ACC112 (cell line): ENCODE measurements around the gene SGCD.

Experiments used
- H2AFZ ChIP-seq: fragments of 200-600 bp; sonication (generic); one replicate; pipeline ENCODE4 v1.6.0; 2017; ENCODE audit warnings: antibody characterized with exemption, low read length; ENCODE audit not compliant: unreplicated experiment
- H3K27ac ChIP-seq: fragments of 200-600 bp; sonication (generic); 2 replicates; pipeline ENCODE4 v1.5.1; 2014; ENCODE audit warnings: low read depth, mild to moderate bottlenecking, antibody characterized with exemption, low read length, moderate library complexity
- H3K27me3 ChIP-seq: fragments of 200-600 bp; sonication (generic); 2 replicates; pipeline ENCODE4 v1.6.1; 2014; ENCODE audit warnings: mild to moderate bottlenecking, antibody characterized with exemption, low read length, moderate library complexity, mixed read lengths; ENCODE audit not compliant: insufficient read depth
- H3K36me3 ChIP-seq: fragments of 200-600 bp; sonication (generic); 2 replicates; pipeline ENCODE4 v1.6.1; 2016; ENCODE audit warnings: mild to moderate bottlenecking, antibody characterized with exemption, low read length, moderate library complexity, mixed read lengths; ENCODE audit not compliant: insufficient read depth
- H3K4me1 ChIP-seq: fragments of 200-600 bp; sonication (generic); one replicate; pipeline ENCODE4 v1.6.1; 2016; ENCODE audit warnings: low read length, mixed read lengths; ENCODE audit not compliant: insufficient read depth, unreplicated experiment, control insufficient read depth
- H3K4me3 ChIP-seq: fragments of 200-600 bp; sonication (generic); 2 replicates; pipeline ENCODE4 v1.5.1; 2014; ENCODE audit warnings: mild to moderate bottlenecking, low read depth, low read length
- H3K79me2 ChIP-seq: fragments of 200-600 bp; sonication (generic); one replicate; pipeline ENCODE4 v1.6.0; 2016; ENCODE audit warnings: low read length; ENCODE audit not compliant: control insufficient read depth, unreplicated experiment, insufficient read depth

The SGCD gene

DNA sequence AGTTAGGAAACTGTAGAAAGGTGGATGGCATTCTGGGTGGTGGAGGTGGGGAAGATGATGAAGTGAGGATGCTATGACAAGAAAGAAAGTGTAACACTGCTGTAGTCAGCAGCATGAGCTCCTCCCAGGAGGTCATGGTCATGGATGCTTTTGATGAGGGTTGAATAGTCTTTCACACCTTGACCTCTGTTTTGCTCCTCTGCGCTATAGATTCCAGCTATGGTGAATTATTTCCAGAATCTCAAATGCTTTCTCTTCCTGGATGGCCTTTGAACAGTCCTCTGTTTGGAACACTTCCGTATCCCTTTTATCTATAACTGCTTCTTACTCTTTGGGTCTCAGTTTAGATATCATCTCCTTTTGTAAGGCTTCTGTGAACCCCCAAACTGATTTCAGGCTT, 357.3 kb downstream of the SGCD start:
- Histone ChIP-seq H3K79me2 (no peaks in the 10 kb centered on the region), H3K27me3 (no peaks in the 10 kb centered on the region), H2AFZ (no peak overlapping the region), H3K27ac (no peak overlapping the region), H3K4me1 (no peaks in the 10 kb centered on the region), H3K4me3 (no peak overlapping the region), H3K36me3 (no peaks in the 10 kb centered on the region)

DNA sequence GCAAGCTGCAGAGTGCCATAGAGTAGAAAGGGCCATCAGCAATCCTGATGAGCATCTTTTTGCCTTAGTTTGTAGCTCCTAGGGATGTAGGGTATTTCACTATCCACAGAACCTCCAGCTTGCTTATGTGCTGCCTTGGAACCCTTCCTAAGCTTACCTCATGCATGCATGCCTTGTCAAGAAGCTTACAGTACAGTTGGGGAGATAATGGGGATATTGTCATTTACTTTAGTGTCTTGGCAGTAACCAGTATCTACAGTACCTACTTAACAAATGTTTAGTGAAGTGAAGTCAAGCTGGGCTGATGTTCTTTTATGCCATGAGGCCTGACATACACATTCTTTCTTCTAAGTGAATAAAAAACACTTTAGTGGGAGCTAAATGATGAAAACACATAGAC, 358.5 kb downstream of the SGCD start:
- no peaks in the 10 kb centered on the region for H3K79me2 ChIP-seq
- H3K4me3 ChIP-seq = no peak overlapping the region
- no peaks in the 10 kb centered on the region for H3K36me3 ChIP-seq
- no peaks in the 10 kb centered on the region for H3K4me1 ChIP-seq
- H2AFZ ChIP-seq = no peak overlapping the region
- H3K27ac ChIP-seq = no peak overlapping the region
- no peaks in the 10 kb centered on the region for H3K27me3 ChIP-seq

DNA sequence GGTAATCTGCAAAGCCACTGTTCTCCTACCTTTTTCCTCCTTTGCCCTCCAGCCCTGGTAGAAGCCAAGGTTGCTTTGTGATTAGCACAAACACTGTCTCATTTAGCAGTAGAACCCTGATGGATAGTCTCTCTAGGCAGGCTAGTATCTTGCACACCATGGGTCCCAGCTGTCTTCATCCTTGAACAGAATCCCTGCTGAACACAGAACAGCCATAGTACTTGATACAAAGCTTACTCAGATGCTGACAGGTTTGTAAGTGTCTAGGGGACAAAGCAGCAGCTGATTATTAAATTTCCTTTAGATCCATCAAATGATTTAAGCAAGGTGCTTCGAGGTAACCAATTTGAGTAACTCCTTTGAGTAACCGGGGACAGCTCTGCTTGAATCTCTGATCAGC, 359.4 kb downstream of the SGCD start:
- no peak overlapping the region for H2AFZ ChIP-seq
- H3K4me1 ChIP-seq = no peaks in the 10 kb centered on the region
- H3K27ac ChIP-seq = no peak overlapping the region
- H3K4me3 ChIP-seq = no peak overlapping the region
- no peaks in the 10 kb centered on the region for H3K27me3 ChIP-seq
- no peaks in the 10 kb centered on the region for H3K36me3 ChIP-seq
- H3K79me2 ChIP-seq = no peaks in the 10 kb centered on the region

DNA sequence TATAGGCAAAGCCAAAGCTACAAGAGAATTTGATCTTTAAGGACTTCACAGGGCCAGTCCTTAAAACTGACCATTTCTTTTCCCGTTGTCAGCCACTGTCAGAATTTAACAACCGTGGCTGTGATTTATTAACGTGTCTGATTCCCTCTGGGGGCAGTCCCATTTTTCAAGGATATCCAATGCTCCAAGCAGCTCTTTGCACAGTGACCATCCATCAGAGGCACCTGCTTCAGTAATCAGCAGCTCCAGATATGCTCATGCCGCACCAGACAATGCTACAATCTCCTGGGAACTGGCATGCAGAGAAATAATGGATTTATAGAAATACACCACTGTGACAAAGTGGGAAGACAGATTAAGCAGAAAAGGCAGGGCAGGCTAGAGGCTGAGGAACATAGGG, 359.8 kb downstream of the SGCD start:
- no peaks in the 10 kb centered on the region for H3K36me3 ChIP-seq
- no peaks in the 10 kb centered on the region for H3K79me2 ChIP-seq
- H3K27ac ChIP-seq = no peak overlapping the region
- no peak overlapping the region for H2AFZ ChIP-seq
- no peaks in the 10 kb centered on the region for H3K27me3 ChIP-seq
- H3K4me1 ChIP-seq = no peaks in the 10 kb centered on the region
- H3K4me3 ChIP-seq = no peak overlapping the region

DNA sequence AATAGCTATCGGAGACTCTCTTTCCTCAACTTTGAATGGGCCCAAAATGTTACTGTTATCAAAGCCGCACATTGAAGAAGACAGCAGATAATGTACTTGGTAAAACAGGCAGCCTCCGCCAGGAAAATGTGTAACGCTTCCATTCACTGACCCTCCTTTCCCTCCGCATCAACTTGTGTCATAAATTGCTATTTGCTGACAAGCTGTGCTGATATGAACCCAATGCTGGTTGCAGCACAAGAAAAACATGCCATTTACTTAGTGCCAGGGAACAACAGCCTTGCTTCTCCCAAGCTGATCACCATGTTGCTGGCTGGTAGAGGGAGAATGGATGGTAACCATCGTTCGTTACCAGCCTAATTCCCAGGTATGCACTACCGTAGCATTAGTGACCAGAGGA, 360.6 kb downstream of the SGCD start:
- no peaks in the 10 kb centered on the region for H3K27me3 ChIP-seq
- no peaks in the 10 kb centered on the region for H3K79me2 ChIP-seq
- H3K4me1 ChIP-seq = no peaks in the 10 kb centered on the region
- no peaks in the 10 kb centered on the region for H3K36me3 ChIP-seq
- no peak overlapping the region for H3K27ac ChIP-seq
- H2AFZ ChIP-seq = no peak overlapping the region
- no peak overlapping the region for H3K4me3 ChIP-seq

DNA sequence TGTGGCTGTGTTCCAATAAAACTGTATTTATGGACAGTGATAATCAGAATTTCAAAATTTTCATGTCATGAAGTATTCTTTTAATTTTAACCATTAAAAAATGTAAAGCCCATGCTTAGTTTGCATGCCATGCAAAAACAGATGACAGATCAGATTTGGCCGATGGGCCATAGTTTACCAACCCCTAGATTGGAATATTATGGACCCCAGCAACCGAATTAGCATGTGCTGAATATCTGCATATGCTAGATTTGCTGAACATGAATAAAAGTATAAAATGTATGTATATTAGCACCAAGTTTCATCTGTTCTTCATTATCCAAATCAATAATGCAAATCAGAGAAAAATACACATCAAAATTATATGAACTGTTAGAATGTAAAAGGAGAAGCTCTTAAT, 364.6 kb downstream of the SGCD start:
- Histone ChIP-seq H2AFZ (no peak overlapping the region), H3K27ac (no peak overlapping the region), H3K4me1 (no peaks in the 10 kb centered on the region), H3K36me3 (no peaks in the 10 kb centered on the region), H3K79me2 (no peaks in the 10 kb centered on the region), H3K4me3 (no peak overlapping the region), H3K27me3 (no peaks in the 10 kb centered on the region)

DNA sequence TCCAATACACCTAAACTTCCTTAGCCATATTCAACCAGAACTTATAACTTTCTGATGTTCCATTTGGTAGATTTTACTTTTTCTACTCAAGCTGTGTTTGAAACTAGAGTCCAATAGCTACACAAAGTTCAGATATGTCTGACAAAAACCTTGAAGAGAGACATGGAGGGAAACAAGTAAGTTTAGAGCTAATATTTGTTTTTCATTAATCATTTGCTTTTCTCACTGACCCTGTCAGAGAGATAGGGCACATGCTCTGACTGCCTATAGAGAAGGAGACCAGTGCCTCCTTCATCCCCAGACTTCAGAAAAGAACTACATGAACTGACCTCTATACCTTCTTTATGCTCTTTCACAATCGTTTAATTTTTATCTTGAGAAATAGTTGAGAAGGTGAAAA, 366.1 kb downstream of the SGCD start:
- H3K27me3 ChIP-seq = no peaks in the 10 kb centered on the region
- no peak overlapping the region for H2AFZ ChIP-seq
- H3K27ac ChIP-seq = no peak overlapping the region
- no peaks in the 10 kb centered on the region for H3K36me3 ChIP-seq
- no peak overlapping the region for H3K4me3 ChIP-seq
- no peaks in the 10 kb centered on the region for H3K79me2 ChIP-seq
- H3K4me1 ChIP-seq = no peaks in the 10 kb centered on the region

DNA sequence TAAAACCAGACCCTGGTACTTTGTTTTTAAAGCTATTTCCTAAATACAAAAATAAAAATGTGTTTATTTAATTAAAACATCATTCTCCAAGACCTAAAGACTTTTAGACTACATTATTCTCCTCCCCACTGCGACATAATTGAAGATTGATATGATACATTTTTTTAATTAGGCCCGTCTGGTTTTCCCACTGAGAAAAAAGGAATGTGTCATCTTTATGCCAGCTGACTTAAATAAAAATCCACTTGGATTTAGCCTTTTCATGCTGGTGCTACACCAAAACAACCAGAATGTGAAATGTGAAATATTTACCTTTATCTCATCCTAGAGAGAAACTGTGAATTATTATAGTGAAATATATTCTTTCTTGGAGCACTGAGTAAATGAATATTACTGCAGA, 367.6 kb downstream of the SGCD start:
- Histone ChIP-seq H3K36me3 (no peaks in the 10 kb centered on the region), H3K4me1 (no peaks in the 10 kb centered on the region), H2AFZ (no peak overlapping the region), H3K79me2 (no peaks in the 10 kb centered on the region), H3K27me3 (no peaks in the 10 kb centered on the region), H3K4me3 (no peak overlapping the region), H3K27ac (no peak overlapping the region)

DNA sequence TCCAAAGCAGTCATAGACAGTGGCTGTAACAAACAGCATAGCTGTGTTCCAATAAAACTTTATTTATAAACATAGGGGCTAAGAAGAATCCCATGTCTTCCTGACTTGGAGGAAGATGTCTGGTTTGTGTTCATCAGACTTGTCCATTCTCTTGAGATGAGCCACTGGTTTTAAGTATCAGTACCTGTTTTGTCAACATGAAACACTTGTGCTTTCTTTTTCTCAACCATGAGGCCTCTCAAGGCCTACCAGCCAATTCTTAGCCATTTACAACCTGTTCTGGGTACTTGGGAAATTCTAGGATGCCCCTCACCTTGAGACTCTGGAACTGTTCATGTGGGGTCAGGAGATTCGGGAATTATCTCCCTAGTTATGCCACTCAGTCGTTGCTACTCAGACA, 368.8 kb downstream of the SGCD start:
- H3K27ac ChIP-seq = no peak overlapping the region
- no peaks in the 10 kb centered on the region for H3K4me1 ChIP-seq
- H3K27me3 ChIP-seq = no peaks in the 10 kb centered on the region
- no peak overlapping the region for H2AFZ ChIP-seq
- H3K36me3 ChIP-seq = no peaks in the 10 kb centered on the region
- no peaks in the 10 kb centered on the region for H3K79me2 ChIP-seq
- H3K4me3 ChIP-seq = no peak overlapping the region

DNA sequence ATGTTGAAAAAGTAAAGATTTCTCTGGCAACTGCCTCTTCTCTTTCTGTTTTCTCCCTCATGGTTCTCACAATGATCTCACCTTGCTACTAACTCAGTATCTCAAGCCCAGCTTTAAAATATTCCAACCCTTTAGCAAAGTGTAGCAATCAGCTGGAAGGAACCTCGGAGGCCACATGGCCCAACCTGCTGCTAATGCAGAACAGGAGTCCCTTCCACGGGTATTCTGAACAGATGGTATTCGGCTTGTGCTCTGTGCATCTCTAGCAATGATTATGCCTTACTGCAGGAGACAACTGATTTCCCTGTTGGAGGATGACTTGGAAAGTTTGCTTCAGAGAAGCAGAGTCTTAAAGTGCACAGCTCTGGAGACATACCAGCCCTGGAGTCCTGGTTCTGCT, 371.4 kb downstream of the SGCD start:
- Histone ChIP-seq H3K27ac (no peak overlapping the region), H3K36me3 (no peaks in the 10 kb centered on the region), H3K4me3 (no peak overlapping the region), H3K27me3 (no peaks in the 10 kb centered on the region), H2AFZ (no peak overlapping the region), H3K79me2 (no peaks in the 10 kb centered on the region), H3K4me1 (no peaks in the 10 kb centered on the region)

DNA sequence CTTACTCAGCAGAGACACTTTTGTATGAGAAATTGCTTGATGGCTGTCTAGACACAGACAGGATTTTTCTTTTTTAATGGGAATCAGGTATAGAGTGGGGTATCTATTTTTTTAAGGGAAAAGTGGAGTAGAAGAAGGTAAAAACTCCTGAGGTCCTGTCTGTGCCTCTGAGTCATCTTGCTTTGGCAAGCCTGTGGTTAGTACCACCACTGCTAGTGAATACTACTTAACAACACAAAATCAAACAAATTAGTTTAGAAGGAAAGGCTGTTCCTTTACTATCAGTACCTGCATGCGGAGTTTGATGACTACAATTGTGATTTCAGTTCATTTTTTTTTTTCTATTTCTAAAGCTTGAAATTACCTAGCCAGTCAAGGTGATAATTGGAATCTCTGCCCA, 372.2 kb downstream of the SGCD start:
- Histone ChIP-seq H3K4me1 (no peaks in the 10 kb centered on the region), H3K27me3 (no peaks in the 10 kb centered on the region), H3K79me2 (no peaks in the 10 kb centered on the region), H3K27ac (no peak overlapping the region), H3K4me3 (no peak overlapping the region), H3K36me3 (no peaks in the 10 kb centered on the region), H2AFZ (no peak overlapping the region)

DNA sequence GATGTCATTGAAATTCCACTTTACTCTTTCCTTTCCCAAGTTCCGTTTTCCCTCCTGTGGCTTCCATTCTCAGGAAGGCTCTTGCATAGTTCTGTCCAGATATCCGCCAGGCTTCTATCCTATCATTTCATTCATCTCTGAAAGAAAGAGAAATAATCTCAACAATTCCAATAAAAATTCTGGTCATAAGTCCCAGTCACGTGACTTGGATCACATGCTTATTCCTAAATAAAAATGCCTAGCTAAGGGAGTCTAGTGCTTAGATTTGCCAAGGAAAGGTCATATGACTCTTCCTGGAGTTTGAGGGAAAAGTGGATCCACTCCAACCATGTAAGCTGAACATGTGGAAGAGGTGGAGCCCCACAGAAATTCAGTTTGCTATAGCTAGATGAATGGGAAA, 377.2 kb downstream of the SGCD start:
- Histone ChIP-seq H2AFZ (no peak overlapping the region), H3K27me3 (no peaks in the 10 kb centered on the region), H3K4me3 (no peak overlapping the region)

More for the DNA sequence above, 377.2 kb downstream of the SGCD start:
- H3K79me2 ChIP-seq = no peaks in the 10 kb centered on the region
- no peak overlapping the region for H3K27ac ChIP-seq
- no peaks in the 10 kb centered on the region for H3K36me3 ChIP-seq
- H3K4me1 ChIP-seq = no peaks in the 10 kb centered on the region
